K562 (cell line): ENCODE data around the gene HACL1.

Source experiments
- HNRNPH1 ChIP-seq: fragments of 200-400 bp; formaldehyde crosslinking; optimal IDR thresholded peaks from 2 replicates; pipeline ENCODE3; 2017; ENCODE audit warnings: low read depth, mild to moderate bottlenecking, low read length, moderate library complexity
- ZNF717 ChIP-seq: fragments of 250-450 bp; sonication (Bioruptor Pico); IDR thresholded peaks from 2 replicates; pipeline ENCODE4 v1.5.0; 2021

GRCh38 chr3:15531346-15531745 lies 70.0 kb downstream of the HACL1 start:
- TF ChIP-seq ZNF717 (CRISPR knock-in tag), result no peak
- TF ChIP-seq HNRNPH1, result no peak
